H1 (cell line): ENCODE measurements around the gene ZKSCAN1. TPM values are rescaled to one million over a fixed set of nuclear protein-coding genes. Genes with fewer than 3 reads are reported as not detected.

ENCODE experiments used
- CHD1 ChIP-seq: IDR thresholded peaks from 2 replicates; pipeline ENCODE4 v1.6.1; 2012; ENCODE audit warnings: low read depth, low read length, improper control_type of control experiment
- CHD2 ChIP-seq: IDR thresholded peaks from 2 replicates; pipeline ENCODE4 v1.6.1; 2012; ENCODE audit warnings: low read length, improper control_type of control experiment
- KDM4A ChIP-seq: IDR thresholded peaks from one replicate; pipeline ENCODE4 v1.7.1; 2012; ENCODE audit warnings: low read depth, mild to moderate bottlenecking, moderate library complexity, low read length, inconsistent platforms; ENCODE audit not compliant: severe bottlenecking
- SP1 ChIP-seq: IDR thresholded peaks from 2 replicates; pipeline ENCODE4 v1.6.1; 2011; ENCODE audit warnings: low read depth, low read length
- polyA plus RNA-seq, 7 experiments: library from polyadenylated mRNA; depleted of rRNA in 3 of 7; stranded (reverse) in 5 of 7; unstranded in 2 of 7; fragments of >200 nt in 5 of 7; fragments of 200-250 nt in 2 of 7; gene quantifications; 1 replicate in 5 of 7; 2 replicates in 1 of 7; 4 replicates in 1 of 7; pipeline versions ENCODE4 v1.2.1 to v1.2.3, GENCODE V29; 2011 to 2013; ENCODE audit warnings: missing spikeins in 2 of 7, mixed read lengths in 2 of 7
- total RNA-seq: library from RNA; stranded (reverse); fragmentation: NEBNext Ultra II Directional; extraction: Animal tissue kit (Norgen Biotek cat#: 25700); gene quantifications from 2 replicates; pipeline ENCODE4 v1.2.1, GENCODE V29; 2021

ZKSCAN1 gene
- total and polyA plus RNA-seq, 2 of the 8 experiments (the other 6 are each of a cell fraction or from before 2014, with no cell fraction given), result 8.2 to 40.6 TPM

DNA sequence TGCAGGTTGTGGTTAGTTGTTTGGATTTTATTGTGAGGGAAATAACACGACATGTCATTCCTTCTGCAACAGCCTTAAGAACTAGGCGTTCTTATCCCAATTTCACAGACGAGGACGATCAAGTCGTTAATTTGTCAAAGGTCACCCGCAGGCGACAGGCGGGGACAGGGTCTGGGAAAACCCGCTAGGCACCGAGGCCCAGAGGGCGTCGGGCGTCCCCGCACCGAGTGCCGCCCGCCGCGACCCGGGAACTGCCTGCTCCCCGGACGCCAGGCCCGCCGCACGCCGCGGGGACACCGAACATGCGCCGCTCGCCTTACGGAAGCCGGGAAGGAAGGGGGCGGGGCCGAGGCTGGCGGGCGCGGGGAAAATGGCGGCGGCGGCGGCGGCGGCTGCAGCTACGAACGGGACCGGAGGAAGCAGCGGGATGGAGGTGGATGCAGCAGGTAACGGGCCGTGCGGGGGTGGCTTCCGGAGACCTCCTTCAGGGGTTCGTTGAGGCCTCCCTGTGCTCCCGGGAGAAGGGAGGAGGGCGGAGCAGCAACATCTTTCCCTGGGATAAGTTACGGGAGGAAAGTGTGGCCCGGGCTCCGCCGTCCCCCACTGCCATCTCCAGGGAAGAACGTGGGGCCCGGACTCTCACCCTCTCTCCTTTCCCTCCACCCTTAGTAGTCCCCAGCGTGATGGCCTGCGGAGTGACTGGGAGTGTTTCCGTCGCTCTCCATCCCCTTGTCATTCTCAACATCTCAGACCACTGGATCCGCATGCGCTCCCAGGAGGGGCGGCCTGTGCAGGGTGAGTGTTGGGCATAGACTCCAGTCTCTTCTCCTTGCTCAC is 73.4 kb downstream of the ZKSCAN1 start, which contains the start of gene COPS6 (continued):
- TF ChIP-seq KDM4A (peak; percentile 69), CHD1 (no peak), CHD2 (no peak), SP1 (no peak)
